ENCODE results near the gene OR6C3.
"Not testable (repeated sequence)": the region's sequence is repeated elsewhere in the genome, so short reads cannot be mapped to it uniquely, and the experiment has no call there.

OR6C3 gene

DNA sequence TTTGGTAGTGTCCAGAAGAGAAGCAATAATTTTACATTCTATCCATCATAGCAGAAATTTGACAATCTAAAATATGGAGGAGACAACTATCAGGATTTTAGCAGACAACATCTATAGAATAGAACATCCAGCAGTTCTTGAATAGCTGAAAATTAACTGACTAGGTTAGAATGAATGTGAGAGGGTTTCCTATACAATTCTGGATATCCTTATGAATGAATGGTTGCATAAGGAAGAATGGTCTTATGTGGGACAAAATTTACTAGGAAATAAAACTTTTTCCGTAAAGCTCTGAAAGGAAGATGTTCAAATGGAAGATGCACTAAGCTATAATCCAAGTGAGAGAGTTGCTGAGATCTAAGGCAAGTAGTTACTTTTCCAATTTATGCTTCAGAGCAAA lies at the start of gene OR6C3:
Gene OR6C3, plus strand, starts transcription at position 301 of the 400 bp plus-strand sequence. CDS start 955 bp downstream, outside the sequence.
- no peak for DNase-seq

- DNase-seq = no peak
Observed at GRCh38 chr12:55280991-55281390, 49.6 kb upstream of the OR6C3 start.

GRCh38 chr12:55289999-55290398 lies 40.5 kb upstream of the OR6C3 start:
- DNase-seq = no peak

GRCh38 chr12:55296469-55296868 lies 34.1 kb upstream of the OR6C3 start, which contains the start of gene OR6C6:
OR6C6 (minus strand) TSS chr12:55296569; CDS start chr12:55295232, 1,337 bp downstream.
- DNase-seq = no peak

GRCh38 chr12:55314043-55314442 lies 16.5 kb upstream of the OR6C3 start, which contains the start of gene OR6C1:
OR6C1 (plus strand) TSS chr12:55314343; CDS start chr12:55320600, 6,257 bp downstream.
- no peak for DNase-seq

DNA sequence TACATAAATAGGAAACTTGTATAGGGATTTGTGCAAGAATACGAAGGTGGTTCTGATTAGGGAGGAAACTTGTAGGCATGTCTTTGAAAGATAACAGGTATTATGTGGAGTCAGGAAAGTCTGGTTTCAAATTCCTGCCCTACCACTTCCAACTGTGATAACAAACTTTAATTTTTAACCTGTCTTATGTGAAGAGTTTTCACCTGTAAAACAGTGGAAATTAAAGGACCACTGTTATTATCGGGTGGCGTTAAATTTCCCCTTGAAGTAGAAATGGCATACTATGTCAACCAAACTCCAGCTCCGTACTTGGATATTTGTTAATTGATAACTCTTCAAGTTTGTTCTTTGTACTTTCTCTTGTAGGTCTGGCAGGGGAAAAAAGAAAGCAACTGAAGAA lies 10.3 kb upstream of the OR6C3 start:
- DNase-seq = no peak

- DNase-seq = not testable (repeated sequence)
Observed at GRCh38 chr12:55325801-55326200, 4.7 kb upstream of the OR6C3 start.

- no peak for DNase-seq
Observed at GRCh38 chr12:55336002-55336401, 5.5 kb downstream of the OR6C3 start.

GRCh38 chr12:55355338-55355737 lies 24.8 kb downstream of the OR6C3 start:
- DNase-seq = not testable (repeated sequence)

DNA sequence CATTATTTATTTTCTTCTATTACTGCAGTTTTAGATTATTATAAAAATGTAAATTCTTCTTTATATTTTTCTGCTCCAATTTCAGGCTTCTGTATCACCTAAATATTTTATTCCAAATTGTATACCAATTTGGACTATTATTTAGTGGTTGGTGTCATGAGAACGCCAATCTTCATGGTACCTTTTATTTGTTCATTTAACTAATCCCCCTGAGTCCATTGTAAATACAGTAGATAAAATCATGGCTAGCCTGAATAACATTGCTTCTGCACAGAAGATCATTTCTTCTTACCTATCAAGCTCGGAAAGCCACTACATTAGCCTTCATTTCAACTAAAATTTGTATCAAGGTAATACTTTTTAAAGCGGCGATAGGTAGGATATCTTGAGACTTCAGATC lies 32.1 kb downstream of the OR6C3 start, which contains the start of gene OR6C75:
Gene OR6C75, plus strand, starts transcription at position 301 of the 400 bp plus-strand sequence. CDS start 2,136 bp downstream, outside the sequence.
- no peak for DNase-seq

DNA sequence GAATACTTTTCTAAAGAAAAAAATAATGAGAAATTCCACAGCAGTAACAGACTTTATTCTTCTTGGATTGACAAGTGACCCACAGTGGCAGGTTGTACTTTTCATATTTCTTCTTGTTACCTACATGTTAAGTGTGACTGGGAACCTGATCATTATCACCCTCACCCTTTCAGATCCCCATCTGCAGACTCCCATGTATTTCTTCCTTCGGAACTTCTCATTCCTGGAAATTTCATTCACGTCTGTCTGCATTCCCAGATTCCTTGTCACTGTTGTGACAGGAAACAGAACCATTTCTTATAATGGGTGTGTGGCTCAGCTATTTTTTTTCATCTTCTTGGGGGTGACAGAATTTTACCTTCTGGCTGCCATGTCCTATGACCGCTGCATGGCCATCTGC lies 34.5 kb downstream of the OR6C3 start:
- DNase-seq = no peak

DNA sequence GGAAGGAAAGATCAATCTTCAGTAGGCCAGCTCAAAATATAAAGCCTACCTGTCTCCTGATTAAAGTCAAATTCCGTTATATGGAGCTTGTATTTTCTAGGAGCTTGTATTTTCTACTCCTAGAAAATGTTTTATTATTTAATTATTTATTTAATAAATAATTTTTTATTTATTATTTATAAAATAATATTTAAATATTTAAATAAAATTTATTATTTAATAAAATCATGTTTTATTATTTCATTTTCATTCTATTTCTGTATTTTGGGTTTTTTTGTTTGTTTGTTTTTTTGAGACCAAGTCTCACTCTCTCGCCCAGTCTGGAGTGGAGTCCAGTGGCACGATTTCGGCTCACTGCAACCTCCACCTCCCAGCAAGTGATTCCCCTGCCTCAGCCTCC lies 42.0 kb downstream of the OR6C3 start:
- no peak for DNase-seq

Measured in AML-193 (cell line).